ENCODE results near the gene LRRC15.
A peak's percentile ranks its signal among the peaks of the same experiment; 100 is the strongest.

Gene LRRC15

GRCh38 chr3:194332858-194333211, 36.7 kb downstream of the LRRC15 start:
- no peak for DNase-seq (ENCODE audit: low spot score)

- DNase-seq (ENCODE audit: low spot score), result no peak
These were observed 39.0 kb downstream of the LRRC15 start for GRCh38 chr3:194330579-194330978.

GRCh38 chr3:194330160-194330559, 39.4 kb downstream of the LRRC15 start:
- no peak for DNase-seq (ENCODE audit: low spot score)

- DNase-seq (ENCODE audit: low spot score), result no peak
These were observed 40.0 kb downstream of the LRRC15 start for GRCh38 chr3:194329583-194329965.

GRCh38 chr3:194328942-194329582, 40.5 kb downstream of the LRRC15 start:
- DNase-seq (ENCODE audit: low spot score), result no peak

GRCh38 chr3:194328053-194328657, 41.4 kb downstream of the LRRC15 start:
- DNase-seq (ENCODE audit: low spot score), result no peak

GRCh38 chr3:194327218-194328052, 42.1 kb downstream of the LRRC15 start:
- DNase-seq (ENCODE audit: low spot score), result no peak

GRCh38 chr3:194326968-194327217, 42.6 kb downstream of the LRRC15 start:
- DNase-seq (ENCODE audit: low spot score), result no peak

GRCh38 chr3:194326192-194326967, 43.2 kb downstream of the LRRC15 start:
- no peak for DNase-seq (ENCODE audit: low spot score)

GRCh38 chr3:194325424-194326153, 44.0 kb downstream of the LRRC15 start:
- no peak for DNase-seq (ENCODE audit: low spot score)

- DNase-seq (ENCODE audit: low spot score), result no peak
These were observed 44.7 kb downstream of the LRRC15 start for GRCh38 chr3:194324823-194325327.

GRCh38 chr3:194323785-194324735, 45.5 kb downstream of the LRRC15 start:
- DNase-seq (ENCODE audit: low spot score), result peak; percentile 36

- DNase-seq (ENCODE audit: low spot score), result no peak
These were observed 46.8 kb downstream of the LRRC15 start for GRCh38 chr3:194322678-194323211.

GRCh38 chr3:194321693-194322640, 47.6 kb downstream of the LRRC15 start:
- no peak for DNase-seq (ENCODE audit: low spot score)

- no peak for DNase-seq (ENCODE audit: low spot score)
These were observed 48.7 kb downstream of the LRRC15 start for GRCh38 chr3:194320744-194321243.

GRCh38 chr3:194320100-194320499, 49.4 kb downstream of the LRRC15 start:
- DNase-seq (ENCODE audit: low spot score), result no peak

- no peak for DNase-seq (ENCODE audit: low spot score)
These were observed 50.9 kb downstream of the LRRC15 start for GRCh38 chr3:194318511-194319161.

- DNase-seq (ENCODE audit: low spot score), result no peak
These were observed 52.6 kb downstream of the LRRC15 start for GRCh38 chr3:194316918-194317317.

GRCh38 chr3:194315965-194316361, 53.6 kb downstream of the LRRC15 start:
- no peak for DNase-seq (ENCODE audit: low spot score)
